MM.1S (cell line): Measurements from ENCODE around the gene NUDT6.
"Not testable (repeated sequence)": the region's sequence is repeated elsewhere in the genome, so short reads cannot be mapped to it uniquely, and the experiment has no call there.

ENCODE experiments used
- DNase-seq: peaks from one replicate; pipeline ENCODE4 v3.0.0-alpha.2; 2015
- H2AFZ ChIP-seq: fragments of 300-600 bp; sonication (generic); 2 replicates; pipeline ENCODE4 v1.6.0; 2016; ENCODE audit warnings: antibody characterized with exemption, low read length
- H3F3A ChIP-seq: fragments of 300-600 bp; sonication (generic); 2 replicates; pipeline ENCODE4 v1.6.1; 2016; ENCODE audit warnings: mild to moderate bottlenecking, antibody characterized with exemption, low read length, moderate library complexity, mixed read lengths; ENCODE audit not compliant: insufficient read depth
- H3K27ac ChIP-seq: fragments of 300-600 bp; sonication (generic); 2 replicates; pipeline ENCODE4 v1.5.1; 2016; ENCODE audit warnings: mild to moderate bottlenecking, low read length
- H3K27me3 ChIP-seq: fragments of 300-600 bp; sonication (generic); replicated peaks from 2 replicates; pipeline ENCODE4 v1.6.0; 2016; ENCODE audit warnings: low read length; ENCODE audit not compliant: insufficient read depth
- H3K36me3 ChIP-seq: fragments of 300-600 bp; sonication (generic); replicated peaks from 2 replicates; pipeline ENCODE4 v1.6.1; 2016; ENCODE audit warnings: mild to moderate bottlenecking, low read length, mixed read lengths; ENCODE audit not compliant: insufficient read depth
- H3K4me1 ChIP-seq: fragments of 300-600 bp; sonication (generic); 2 replicates; pipeline ENCODE4 v1.6.1; 2016; ENCODE audit warnings: low read length, mixed read lengths
- H3K4me2 ChIP-seq: fragments of 300-600 bp; sonication (generic); 2 replicates; pipeline ENCODE4 v1.6.0; 2016; ENCODE audit warnings: low read depth, low read length
- H3K4me3 ChIP-seq: fragments of 300-600 bp; sonication (generic); 2 replicates; pipeline ENCODE4 v1.5.1; 2016; ENCODE audit warnings: low read length, mixed read lengths
- H3K79me2 ChIP-seq: fragments of 300-600 bp; sonication (generic); 2 replicates; pipeline ENCODE4 v1.6.1; 2016; ENCODE audit warnings: mixed run types, low read length, mixed read lengths
- H3K9ac ChIP-seq: fragments of 300-600 bp; sonication (generic); 2 replicates; pipeline ENCODE4 v1.6.1; 2016; ENCODE audit warnings: low read length, mixed read lengths
- H3K9me2 ChIP-seq: fragments of 300-600 bp; sonication (generic); replicated peaks from 2 replicates; pipeline ENCODE4 v1.6.1; 2016; ENCODE audit warnings: mild to moderate bottlenecking, low read length, mixed read lengths; ENCODE audit not compliant: insufficient read depth
- H3K9me3 ChIP-seq: fragments of 300-600 bp; sonication (generic); replicated peaks from 2 replicates; pipeline ENCODE4 v1.6.1; 2016; ENCODE audit warnings: mild to moderate bottlenecking, low read length, mixed read lengths; ENCODE audit not compliant: insufficient read depth
- H4K20me1 ChIP-seq: fragments of 300-600 bp; sonication (generic); 2 replicates; pipeline ENCODE4 v1.6.1; 2016; ENCODE audit warnings: mild to moderate bottlenecking, low read length, moderate library complexity, mixed read lengths; ENCODE audit not compliant: insufficient read depth
- CTCF ChIP-seq: fragments of 300-600 bp; sonication (generic); IDR thresholded peaks from 2 replicates; pipeline ENCODE4 v1.5.1; 2016; ENCODE audit warnings: antibody characterized with exemption, low read length, mixed read lengths
- EZH2 ChIP-seq: fragments of 300-600 bp; sonication (generic); optimal IDR thresholded peaks from 2 replicates; pipeline ENCODE3; 2017; ENCODE audit warnings: low read depth, mild to moderate bottlenecking, antibody characterized with exemption, low read length, mixed read lengths
- EZH2phosphoT487 ChIP-seq: fragments of 300-600 bp; sonication (generic); IDR thresholded peaks from 2 replicates; pipeline ENCODE4 v1.6.1; 2018; ENCODE audit warnings: antibody characterized with exemption, low read length

NUDT6 gene

GRCh38 chr4:122873821-122874593 lies 48.4 kb downstream of the NUDT6 start:
- TF ChIP-seq CTCF (no peak), EZH2phosphoT487 (no peak), EZH2 (no peak)
- Histone ChIP-seq H3K79me2 (no peaks in the 10 kb centered on the region), H3K27ac (no peak overlapping the region), H3K4me2 (no peak overlapping the region), H3K4me3 (no peak overlapping the region), H3K4me1 (no peaks in the 10 kb centered on the region), H3K9ac (no peak overlapping the region), H3K27me3 (no peaks in the 10 kb centered on the region), H4K20me1 (no peaks in the 10 kb centered on the region), H3K9me3 (no peaks in the 10 kb centered on the region), H2AFZ (no peak overlapping the region), H3K36me3 (no peaks in the 10 kb centered on the region), H3F3A (no peaks in the 10 kb centered on the region), H3K9me2 (no peaks in the 10 kb centered on the region)
- DNase-seq: no peak

GRCh38 chr4:122873146-122873545 lies 49.3 kb downstream of the NUDT6 start:
- Histone ChIP-seq H2AFZ (no peak overlapping the region), H3K9me2 (no peaks in the 10 kb centered on the region), H3K4me3 (no peak overlapping the region), H3K79me2 (no peaks in the 10 kb centered on the region), H3K4me2 (no peak overlapping the region), H3K4me1 (no peaks in the 10 kb centered on the region), H3K9ac (no peak overlapping the region), H3K27me3 (no peaks in the 10 kb centered on the region), H3K36me3 (no peaks in the 10 kb centered on the region), H3K27ac (no peak overlapping the region), H4K20me1 (no peaks in the 10 kb centered on the region), H3F3A (no peaks in the 10 kb centered on the region), H3K9me3 (no peaks in the 10 kb centered on the region)
- TF ChIP-seq CTCF (no peak), EZH2 (no peak)
- no peak for DNase-seq

- H3K27ac ChIP-seq, H3K9ac ChIP-seq, H2AFZ ChIP-seq, H3K27me3 ChIP-seq, H3K79me2 ChIP-seq, H3K4me2 ChIP-seq, H3K9me3 ChIP-seq, H4K20me1 ChIP-seq, H3K4me1 ChIP-seq, H3K4me3 ChIP-seq, H3K36me3 ChIP-seq, DNase-seq, H3K9me2 ChIP-seq, H3F3A ChIP-seq: not testable (repeated sequence)
Observed at GRCh38 chr4:122868235-122868634, 54.2 kb downstream of the NUDT6 start.

- Histone ChIP-seq H3K79me2 (no peaks in the 10 kb centered on the region), H3K4me1 (no peaks in the 10 kb centered on the region)
Observed at GRCh38 chr4:122865425-122865824, 57.0 kb downstream of the NUDT6 start.

More at GRCh38 chr4:122865425-122865824, 57.0 kb downstream of the NUDT6 start:
- no peak for DNase-seq
- no peak overlapping the region for H3K27ac ChIP-seq
- H3K4me3 ChIP-seq: no peak overlapping the region
- no peaks in the 10 kb centered on the region for H3K9me3 ChIP-seq
- H3F3A ChIP-seq: no peaks in the 10 kb centered on the region
- H3K4me2 ChIP-seq: no peak overlapping the region
- H3K27me3 ChIP-seq: no peaks in the 10 kb centered on the region
- no peaks in the 10 kb centered on the region for H4K20me1 ChIP-seq
- H2AFZ ChIP-seq: no peak overlapping the region
- TF ChIP-seq CTCF (no peak), EZH2phosphoT487 (no peak), EZH2 (no peak)
- no peak overlapping the region for H3K9ac ChIP-seq
- H3K36me3 ChIP-seq: no peaks in the 10 kb centered on the region
- no peaks in the 10 kb centered on the region for H3K9me2 ChIP-seq
